Amygdala (tissue), 56 donors: ENCODE data around the gene ADTRP.

Source experiments
- DNase-seq, 56 donors: peaks; one replicate each; lab custom pipeline; 2025; lab: John Stamatoyannopoulos, UW

Gene ADTRP

GRCh38 chr6:11775791-11776409 lies 2.7 kb downstream of the ADTRP start:
- DNase-seq: no peak

GRCh38 chr6:11774426-11774825 lies 4.2 kb downstream of the ADTRP start:
- no peak for DNase-seq

GRCh38 chr6:11773581-11773980 lies 5.0 kb downstream of the ADTRP start:
- DNase-seq: no peak

- no peak for DNase-seq
Measured at GRCh38 chr6:11773013-11773412, 5.6 kb downstream of the ADTRP start.

DNA sequence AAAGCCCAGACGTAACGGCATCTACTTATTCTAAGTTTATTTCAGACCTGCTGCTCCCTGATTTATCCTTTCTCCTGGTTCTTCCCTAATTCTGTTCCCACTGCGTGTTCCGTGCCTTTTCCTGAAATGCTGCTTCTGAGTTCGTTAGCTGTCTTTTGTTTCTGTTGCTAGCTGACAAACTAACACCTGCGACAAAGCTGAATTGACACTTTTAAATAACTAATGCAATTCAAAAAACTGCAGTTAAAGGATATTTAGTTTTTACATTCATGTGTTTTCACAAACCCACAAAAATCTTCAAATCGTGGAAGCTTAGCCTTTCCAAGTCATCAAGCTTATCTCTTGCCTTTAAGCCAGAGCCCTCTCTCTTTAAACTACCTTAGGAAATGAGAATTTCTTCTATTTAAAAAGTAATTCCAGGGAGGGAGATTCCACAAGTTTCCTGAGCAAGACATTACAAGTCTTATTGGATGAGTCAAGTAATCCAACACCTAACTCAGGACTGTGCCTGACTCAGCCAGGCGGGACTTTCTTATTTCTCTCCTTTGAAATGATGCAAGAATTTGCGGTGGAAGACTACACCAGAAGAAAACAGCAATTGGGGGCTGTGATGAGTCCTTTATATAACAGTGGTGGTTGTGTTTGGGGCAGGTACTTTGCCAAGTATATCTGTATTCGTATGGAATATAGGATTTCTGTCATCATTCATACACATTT lies 6.3 kb downstream of the ADTRP start:
- DNase-seq: no peak

DNA sequence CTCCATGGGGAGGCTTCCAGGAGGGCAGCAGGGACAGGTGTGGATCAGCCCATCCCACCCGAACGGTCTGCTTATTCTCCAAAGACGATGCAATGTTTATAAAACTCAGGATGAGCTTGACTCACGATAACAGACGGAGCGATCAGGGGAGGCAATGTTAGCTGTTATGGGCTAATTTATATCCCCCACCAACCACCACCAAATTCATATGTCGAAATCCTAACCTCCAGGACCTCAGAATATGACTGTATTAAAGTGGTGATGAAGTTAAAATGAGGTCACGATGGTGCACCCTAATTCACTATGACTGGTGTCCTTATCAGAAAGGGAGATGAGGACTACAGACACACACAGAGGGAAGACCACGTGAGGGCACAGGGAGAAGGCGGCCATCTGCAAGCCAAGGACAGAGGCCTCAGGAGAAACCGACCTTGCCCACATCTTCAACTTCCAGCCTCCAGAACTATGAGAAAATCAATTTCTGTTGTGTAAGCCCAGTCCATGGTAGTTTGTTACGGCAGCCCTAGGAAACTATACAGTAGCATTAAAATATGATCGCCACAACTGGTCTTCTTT lies 7.0 kb downstream of the ADTRP start:
- no peak for DNase-seq

- DNase-seq: peak in 23 of 56 donors; percentile 1 to 29 (median 7)
Measured at GRCh38 chr6:11770546-11771466, 7.8 kb downstream of the ADTRP start.

GRCh38 chr6:11769811-11770545 lies 8.6 kb downstream of the ADTRP start:
- DNase-seq: no peak

- DNase-seq: no peak
Measured at GRCh38 chr6:11769244-11769643, 9.4 kb downstream of the ADTRP start.

DNA sequence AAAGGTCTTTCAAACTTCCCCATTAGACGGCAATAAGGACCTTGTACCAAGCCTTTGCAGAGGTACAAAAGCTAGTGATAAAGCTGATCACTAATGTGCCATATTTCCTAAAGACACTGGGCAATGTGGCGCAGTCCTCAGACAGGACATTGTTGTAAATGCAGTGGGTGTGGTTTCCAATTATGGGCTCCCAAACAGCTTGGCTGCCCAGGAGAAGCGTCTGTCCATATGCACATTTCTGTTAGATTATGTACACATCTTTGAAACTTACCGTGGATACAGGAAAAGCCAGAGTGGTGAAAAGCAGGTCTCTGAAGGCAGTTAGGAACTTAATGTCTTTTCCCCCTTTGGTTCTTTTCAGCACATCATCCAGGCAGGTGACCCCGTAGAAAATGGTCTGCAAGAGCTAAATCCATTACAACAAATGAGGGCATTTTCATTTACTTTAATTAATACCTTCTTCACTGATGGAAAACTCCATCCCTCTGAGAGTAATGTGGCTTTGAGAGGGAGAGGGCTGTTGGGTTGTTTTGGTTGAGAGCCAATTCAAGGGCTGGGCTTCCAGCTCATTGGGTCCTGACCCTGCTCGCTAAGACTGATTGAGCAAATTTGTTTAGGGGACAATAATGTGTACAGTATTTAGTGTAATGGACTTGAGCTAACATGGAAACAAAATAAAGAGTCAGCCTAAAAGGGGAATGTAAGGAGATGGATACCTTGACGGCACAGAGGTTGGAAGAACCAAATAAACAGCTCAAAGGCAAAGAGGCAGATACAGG lies 10.4 kb downstream of the ADTRP start:
- DNase-seq: no peak

DNA sequence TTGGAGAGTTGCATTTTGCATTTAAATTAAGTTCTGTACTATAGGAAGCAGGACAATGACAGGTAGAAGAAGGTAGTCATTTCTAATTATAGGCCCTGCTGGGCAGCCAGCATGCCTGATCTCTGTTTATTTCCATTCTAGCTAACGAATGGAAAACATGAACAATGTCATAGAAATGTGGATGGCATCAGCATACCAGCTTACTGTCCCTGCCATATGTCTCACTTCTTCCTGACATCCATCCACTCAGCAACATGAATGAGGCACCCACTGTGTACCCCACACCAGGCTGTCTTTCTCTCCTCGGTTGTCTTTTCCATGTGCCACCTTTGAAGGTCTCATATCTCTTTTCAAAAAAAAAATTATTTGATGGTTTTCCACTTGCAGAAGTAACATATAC lies 11.1 kb downstream of the ADTRP start:
- no peak for DNase-seq

DNA sequence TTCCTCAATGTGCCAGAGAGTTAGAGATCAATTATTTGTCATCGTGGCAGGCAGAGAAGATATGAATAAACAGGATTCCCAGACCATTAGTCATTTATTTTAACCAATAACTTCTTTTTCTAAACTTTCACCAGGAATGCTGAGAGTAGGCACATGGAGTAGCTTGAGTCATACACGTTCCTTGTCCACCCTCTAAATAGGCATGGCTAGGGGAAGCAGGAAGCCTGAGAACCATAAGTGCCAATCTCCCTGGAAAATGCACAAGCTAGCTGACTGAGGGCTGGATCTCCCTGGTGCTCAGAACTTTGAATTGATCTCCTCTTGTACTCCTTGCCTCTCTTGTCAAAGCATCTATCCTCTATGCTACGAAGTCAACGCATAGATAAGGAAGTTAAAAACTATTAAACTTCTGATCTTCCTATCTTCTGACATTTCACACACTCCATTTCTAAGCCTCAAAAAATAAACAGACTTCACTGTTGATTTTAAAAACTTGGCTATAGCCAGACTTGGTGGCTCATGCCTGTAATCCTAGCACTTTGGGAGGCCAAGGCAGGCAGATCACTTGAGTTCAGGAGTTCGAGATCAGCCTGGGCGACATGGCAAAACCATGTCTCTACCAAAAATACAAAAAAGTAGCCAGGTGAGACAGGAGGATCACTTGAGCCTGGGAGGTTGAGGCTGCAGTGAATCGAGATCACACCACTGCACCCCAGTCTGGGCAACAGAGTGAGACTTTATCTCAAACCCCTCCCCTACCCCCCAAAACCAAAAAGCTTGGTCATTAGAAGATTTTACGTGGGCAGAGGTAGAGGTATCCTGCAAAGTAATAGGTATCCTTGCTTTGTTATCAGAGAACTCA lies 11.8 kb downstream of the ADTRP start:
- no peak for DNase-seq

- DNase-seq: no peak
Measured at GRCh38 chr6:11766043-11766442, 12.6 kb downstream of the ADTRP start.

- DNase-seq: no peak
Measured at GRCh38 chr6:11764250-11764604, 14.4 kb downstream of the ADTRP start.

GRCh38 chr6:11763460-11764249 lies 14.9 kb downstream of the ADTRP start:
- no peak for DNase-seq

DNA sequence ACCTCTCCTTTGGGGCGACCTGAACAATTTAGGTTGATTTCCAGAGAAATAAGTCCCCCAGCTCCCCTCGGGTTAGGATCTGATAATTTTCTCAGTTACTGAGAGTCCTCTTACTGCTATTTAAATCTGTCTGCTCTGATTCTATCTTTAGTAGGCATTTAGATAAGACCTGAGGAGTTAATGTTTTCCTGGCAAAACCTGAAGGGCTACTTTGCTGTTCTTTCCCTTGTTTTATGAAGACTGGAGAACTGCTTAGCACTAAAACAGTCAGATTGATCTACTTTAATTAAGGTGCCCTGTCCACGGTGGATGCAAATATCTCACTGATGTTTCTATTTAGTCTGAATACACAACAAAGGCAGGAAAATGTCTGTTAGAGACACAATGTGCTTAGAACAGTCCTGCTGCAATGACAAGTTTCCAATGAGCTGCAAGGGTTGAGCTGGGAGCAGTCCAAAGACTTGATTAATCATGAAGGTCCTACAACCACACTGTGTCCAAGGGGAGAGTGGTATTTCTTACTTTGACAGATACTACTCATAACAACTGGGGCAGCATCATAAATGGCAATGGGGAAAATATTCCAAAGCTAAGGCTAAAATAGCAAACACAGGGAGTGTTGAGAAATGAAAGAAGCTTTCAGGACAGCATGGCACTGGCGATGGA lies 15.7 kb downstream of the ADTRP start:
- DNase-seq: no peak
